GM21717 (cell line): ENCODE measurements around the gene MAST4.
"Not testable (repeated sequence)": the region's sequence is repeated elsewhere in the genome, so short reads cannot be mapped to it uniquely, and the experiment has no call there.

Experiments
- ATAC-seq: cut with Tn5 transposase; IDR thresholded peaks from one replicate; pipeline ENCODE4 v1.9.1; 2021; ENCODE audit warnings: mild to moderate bottlenecking, moderate library complexity; ENCODE audit not compliant: unreplicated experiment

MAST4 gene

DNA sequence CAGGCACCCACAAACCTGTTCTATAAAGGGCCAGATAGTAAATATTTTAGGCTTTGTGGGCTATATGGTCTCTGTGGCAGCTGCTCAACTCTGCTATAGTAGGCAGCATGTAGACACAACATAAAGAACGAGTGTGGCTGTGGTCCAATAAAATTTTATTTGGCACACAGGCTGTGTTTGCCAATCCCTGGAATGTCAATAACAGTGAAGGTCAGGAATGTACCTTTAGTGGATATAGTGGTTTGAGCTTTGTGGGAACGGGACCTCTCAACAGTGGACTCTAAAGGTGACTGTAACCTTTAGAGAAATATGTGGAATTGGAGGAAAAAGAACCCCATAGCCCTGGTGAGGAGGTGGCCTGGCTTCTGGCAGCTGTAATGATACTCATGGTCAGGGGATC, 145.2 kb downstream of the MAST4 start:
- no peak for ATAC-seq

DNA sequence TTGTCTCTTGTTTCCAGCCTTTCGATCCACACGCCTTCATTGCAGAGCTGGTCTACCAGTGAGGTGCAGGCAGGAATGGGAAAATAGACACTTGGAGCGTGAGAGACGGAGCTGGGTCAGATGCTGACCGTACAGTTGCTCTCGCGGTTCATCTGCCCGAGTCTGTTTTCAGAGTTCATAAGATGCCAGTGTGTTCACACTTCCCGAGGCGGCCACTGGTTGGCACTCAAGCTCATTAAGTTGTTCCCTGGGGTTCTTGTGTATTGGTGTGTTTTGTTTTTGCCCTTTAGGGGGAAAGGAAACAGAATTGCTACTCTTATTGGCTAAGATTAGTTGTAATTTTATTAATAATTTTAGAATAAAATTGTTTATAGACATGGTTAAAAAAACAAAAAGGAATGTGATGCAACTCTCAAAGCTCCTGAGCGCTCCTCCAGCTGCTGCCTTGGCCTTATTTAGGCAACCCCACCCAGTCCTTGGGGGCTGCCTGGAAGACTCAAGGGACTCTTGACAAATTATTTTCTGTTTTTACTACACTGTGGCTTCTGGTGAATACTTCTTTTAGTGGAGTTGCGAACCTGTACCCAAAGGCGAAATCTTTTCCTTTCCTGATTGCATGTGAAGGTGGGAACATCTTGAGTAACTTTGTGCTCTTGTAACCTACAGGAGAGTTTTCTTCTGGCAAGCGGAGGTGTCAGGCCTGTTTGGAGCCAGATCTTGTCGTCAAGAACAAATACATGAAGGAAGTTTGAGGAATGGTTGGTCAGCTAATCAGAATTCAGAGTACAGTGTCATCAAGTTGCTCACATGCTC, 146.1 kb downstream of the MAST4 start:
- no peak for ATAC-seq

DNA sequence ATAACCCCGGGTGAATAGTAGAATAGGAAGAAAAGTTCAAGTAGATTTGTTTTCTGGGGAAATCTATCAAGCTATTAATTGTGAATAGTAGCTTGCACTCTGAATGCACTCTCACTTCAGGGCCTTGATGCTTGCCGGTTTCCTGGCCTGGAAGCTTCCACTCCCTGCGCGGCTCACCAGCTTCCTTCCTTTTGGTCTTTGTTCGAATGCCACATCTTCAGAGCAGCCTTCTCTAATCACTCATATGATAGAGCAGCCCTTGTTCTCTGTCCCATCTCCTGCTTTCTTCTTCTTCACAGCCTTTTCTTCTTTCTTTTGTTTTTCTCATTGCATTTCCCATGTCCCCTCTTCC, 146.7 kb downstream of the MAST4 start:
- no peak for ATAC-seq

DNA sequence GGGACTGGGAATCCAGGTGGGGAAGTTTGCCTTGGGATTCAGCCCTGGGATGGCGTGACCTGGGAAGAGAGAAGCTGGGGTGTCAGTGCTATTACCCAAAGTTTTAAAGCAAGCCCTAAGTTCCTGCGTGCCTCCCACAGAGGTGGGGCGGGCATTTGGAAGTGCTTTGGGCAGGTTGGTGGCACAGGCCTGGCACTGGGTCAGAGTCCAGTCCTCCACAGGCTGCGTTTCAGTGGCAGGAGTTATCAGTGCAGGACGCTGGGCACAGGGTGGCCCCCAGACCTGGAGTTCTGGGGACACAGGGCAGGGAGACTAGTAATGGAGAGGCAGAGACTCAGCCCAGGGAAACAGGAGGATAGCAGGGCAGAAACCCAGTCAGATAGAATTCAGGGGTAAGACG, 147.2 kb downstream of the MAST4 start:
- ATAC-seq, result no peak

DNA sequence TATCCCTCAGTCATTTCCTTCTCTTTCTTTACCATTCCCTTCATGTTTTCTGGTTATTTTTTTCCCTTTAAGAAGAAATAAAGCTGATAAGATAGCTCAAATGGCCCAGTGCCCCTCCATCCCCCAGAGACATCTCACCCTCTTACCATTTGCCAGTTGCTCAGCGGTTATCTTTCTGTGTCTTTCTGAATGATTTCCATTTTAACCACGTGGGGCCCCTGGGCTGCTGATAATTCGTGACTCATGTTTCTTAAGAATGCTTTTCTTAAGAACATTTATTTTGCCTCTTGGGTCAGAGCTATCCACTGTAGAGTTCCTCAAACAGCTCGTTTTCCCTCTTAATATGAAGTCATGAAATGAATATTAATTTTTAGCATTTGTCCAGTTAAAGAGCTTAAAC, 147.8 kb downstream of the MAST4 start:
- ATAC-seq, result no peak

DNA sequence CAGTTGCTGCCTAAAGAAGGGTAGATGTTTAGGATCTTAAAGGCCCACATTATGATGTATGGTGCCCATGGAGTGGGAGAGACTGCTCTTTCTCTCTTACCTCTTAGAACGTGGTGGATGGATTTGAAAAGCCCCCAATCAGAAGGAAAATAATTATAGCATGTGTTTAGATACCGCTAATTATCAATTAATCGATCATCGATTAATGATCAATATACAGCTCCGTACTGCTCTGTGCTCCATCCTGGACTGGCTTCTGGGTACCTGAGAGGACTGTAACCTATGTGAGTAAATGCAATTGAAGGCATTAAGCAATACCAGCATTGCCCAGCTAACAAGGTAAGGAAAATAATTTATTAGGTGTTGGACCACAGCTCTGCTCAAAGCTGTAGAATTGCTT, 149.1 kb downstream of the MAST4 start:
- ATAC-seq, result no peak

DNA sequence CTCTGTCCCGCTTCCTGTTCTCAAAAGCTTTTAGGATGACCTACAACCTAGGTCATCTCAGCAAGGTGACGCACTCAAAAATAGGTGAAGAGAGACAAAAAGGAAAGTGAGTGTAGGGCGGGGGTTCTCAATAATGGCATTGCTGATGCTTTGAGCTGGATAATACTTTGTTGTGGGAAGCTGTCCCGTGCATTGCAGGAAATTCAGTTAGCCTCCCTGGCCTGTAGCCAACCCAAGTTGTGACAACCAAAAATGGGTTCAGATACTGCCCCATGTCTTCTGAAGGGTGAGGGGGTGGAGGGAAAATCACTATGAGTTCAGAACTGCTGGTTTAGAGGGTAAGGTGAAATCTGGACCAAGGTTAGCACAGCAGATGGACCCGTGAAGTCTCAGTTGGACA, 151.4 kb downstream of the MAST4 start:
- ATAC-seq, result no peak

DNA sequence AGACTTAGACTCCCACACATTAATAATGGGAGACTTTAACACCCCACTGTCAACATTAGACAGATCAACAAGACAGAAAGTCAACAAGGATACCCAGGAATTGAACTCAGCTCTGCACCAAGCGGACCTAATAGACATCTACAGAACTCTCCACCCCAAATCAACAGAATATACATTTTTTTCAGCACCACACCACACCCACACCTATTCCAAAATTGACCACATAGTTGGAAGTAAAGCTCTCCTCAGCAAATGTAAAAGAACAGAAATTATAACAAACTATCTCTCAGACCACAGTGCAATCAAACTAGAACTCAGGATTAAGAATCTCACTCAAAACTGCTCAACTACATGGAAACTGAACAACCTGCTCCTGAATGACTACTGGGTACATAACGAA, 156.5 kb downstream of the MAST4 start:
- not testable (repeated sequence) for ATAC-seq

DNA sequence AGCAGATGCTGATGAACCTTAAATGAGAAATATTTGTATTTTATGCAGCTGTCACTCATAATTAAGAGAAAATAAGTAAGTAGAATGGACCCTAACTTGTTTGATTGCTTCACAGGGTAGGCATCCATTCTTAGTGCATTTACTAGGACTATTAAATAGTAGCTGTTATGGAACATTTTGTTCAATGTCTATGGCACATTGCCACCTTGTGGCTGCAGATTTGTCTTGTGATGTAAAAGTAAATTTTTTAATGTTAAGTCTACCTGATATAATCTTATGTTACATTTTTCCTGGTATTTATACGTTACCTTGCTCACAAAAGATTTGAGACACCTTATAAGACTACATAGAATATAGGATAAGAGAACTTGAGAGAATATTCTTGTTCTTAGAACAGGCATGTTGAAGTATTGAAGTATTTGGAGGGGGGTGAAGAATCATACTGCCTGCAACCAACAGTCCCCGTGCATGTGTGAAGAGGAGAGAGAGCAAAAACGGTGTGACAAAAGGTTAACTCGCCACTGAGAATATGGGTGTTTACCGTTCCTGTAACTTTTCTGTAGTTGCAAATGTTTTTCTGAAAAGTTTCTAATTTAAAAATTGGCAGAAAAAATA, 161.1 kb downstream of the MAST4 start:
- no peak for ATAC-seq

DNA sequence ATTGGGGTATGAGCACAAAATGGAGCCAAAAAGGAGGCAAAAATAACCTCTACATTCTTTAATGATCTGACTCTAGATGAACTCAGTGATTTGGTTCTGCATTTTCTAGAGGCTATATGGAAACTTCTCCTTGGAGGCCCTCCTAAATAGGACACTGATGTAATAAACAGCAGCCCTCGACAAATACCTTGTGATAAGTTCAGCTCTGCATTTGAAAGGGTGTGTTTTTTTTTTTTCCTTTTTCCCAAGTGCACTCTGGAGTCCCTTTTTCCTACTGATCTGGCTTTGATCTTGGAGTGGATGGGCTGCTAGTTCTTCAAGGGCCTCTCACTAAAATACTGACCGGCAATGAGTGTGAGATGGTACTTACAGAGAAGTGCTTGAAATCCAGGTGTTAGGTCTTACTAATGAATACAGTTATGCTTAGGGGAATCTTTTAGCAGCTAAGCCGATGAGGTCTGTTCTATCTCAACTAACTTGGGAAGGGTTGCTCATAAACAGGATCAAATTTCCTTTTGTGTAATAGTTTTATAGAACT, 161.7 kb downstream of the MAST4 start:
- ATAC-seq, result no peak

DNA sequence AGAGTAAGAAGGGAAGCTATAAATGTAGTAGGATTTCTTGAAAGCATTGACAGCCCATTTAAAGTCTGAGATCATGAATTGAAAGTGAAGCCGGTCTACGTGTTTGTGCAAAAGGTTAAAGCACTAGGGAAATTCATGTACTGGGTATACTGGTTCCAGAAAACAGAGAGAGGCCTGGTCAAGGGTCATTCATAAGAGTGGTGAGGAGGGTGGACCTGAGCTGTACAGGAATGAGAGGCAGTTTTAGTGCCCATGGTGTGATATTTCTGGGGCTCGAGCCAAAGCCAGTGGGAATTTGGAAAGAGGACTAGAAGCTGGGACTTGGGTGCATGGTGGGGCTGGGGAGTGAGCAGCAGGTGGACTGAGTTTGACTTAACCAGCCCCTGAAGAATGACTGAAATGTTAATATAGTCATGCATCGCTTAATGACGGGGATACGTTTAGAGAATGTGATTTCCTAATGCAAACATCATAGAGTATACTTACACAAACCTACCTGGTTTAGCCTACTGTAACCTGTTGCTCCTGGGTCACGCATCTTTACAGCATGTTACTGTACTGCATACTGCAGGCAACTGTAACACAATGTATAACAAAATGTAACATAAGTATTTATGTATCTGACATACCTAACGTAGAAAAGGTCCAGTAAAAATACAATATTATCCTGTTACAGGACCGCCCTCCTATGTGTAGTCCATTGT, 173.0 kb downstream of the MAST4 start:
- ATAC-seq, result no peak

DNA sequence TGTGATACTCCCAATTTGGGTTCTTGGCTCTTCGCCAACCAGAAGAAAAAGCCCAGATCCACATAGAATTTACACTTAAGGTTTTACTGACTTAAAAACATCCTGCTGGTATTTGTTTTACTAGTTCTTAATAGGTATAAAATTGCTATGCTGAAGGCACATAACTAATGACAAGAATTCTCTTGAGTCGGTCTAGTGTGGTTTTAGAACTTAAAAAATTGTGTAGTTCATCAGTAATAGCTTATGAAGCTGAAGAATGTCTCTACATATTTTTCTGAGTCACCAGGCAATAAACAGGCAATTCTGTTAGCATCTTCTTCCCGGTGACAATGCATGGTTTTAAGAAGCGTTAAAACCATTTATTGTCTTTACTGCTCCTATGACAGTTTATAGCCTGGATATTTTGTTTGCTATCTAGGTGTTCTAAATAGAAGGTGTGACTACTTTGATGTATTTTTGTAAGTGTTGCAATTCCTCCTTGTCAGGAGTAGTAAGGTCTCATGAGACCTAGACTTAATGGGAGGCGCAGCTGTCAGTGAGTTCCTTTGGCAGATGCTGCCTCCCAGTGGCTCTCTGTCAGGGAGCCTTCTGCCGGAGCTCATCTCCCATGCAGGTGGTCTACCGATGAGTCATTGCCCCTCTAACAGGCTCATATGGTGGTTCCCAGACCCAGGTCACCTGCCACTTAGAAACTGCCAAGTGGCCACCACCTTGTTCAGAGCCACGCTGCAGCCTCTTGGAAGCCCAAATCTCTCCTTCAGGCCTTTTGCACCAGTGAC, 173.8 kb downstream of the MAST4 start:
- ATAC-seq, result no peak

DNA sequence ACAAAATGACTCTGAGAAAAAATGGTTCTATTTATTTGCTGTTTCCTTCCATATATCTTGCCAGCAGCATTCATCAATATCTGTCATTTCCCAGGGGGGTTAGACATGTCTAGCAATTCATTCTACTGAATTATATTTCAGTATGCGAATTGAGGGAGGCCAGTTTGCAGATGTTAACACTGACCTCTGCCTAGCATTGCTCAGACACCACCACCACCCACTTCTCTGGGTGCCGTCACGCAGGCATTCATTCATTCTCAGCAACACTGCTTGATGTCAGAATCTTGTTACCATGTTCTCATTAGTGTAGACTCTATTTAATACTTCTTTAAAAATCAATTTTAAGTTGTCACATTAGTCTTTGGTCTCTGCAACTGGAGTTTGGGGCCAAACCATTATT, 181.7 kb downstream of the MAST4 start:
- no peak for ATAC-seq

DNA sequence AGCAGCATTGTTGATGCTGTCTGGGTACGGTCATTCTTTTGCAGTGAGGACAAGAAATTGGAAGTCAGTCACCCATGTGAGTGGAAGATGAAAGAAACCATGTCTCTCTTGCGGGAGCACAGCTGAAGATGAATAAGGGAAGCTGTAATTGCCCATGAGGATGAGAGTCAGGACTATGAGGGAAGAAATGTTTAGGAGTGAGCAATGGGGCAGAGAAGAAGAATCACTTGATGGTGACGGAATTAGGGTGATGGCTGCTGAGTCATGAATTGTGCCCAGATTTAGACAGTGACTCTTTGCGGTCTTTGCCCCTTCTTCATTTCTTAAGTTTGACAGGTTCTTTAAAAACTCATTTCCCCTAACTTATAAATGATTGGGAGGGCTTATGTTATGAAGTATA, 183.3 kb downstream of the MAST4 start:
- no peak for ATAC-seq

DNA sequence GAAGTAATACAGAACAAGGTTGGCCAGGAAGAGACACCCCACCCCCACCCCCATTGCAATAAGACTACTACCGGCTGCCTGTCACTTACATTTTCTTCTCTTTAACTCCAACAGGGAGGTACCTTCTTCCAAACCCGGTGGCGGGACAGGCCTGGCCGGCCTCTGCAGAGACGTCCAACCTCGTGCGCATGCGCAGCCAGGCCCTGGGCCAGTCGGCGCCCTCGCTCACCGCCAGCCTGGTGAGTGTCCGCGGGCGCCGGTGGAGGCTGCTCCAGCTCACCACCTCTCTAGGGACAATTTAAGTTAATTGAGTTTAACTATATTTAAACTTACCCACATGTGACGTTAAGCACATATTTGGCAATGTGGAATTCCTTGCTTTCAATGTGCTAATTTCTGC, 192.4 kb downstream of the MAST4 start:
- no peak for ATAC-seq

DNA sequence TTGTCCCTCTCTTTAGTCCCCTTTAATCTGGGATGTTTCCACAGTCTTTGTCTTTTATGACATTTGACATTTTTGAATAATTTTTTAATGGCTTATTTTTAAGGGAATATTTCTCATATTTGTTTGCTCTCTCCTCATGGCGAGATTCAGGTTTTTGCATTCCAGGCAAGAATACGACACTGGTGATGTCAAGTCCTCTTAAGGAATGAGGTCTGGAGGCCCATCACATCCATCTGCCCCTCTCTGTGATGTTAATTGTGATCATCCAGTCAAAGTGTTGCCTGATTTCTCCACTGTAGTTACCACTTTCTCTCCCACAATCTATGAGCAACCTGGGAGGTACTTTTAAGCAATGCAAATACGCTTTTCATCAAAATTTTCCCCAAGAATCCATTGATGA, 193.2 kb downstream of the MAST4 start:
- ATAC-seq, result no peak

DNA sequence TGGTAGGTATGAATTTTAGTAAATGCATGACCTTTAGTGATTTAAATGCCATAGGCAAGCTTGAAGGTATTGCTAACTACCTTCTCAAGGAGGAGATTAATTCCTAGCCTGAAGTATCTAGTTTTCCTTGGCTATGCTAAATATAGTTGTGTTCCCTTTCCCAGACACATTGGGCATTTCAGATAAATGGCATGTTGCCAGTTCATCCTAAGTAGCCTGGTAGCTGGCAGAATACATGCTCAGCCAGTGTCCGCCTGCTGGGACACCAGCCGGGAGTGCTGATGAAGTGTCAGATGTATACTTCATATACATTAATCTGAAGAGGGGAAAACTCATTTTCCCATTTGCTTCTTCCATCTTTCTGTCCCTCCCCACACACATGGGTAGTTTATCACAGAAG, 196.9 kb downstream of the MAST4 start:
- ATAC-seq, result no peak

DNA sequence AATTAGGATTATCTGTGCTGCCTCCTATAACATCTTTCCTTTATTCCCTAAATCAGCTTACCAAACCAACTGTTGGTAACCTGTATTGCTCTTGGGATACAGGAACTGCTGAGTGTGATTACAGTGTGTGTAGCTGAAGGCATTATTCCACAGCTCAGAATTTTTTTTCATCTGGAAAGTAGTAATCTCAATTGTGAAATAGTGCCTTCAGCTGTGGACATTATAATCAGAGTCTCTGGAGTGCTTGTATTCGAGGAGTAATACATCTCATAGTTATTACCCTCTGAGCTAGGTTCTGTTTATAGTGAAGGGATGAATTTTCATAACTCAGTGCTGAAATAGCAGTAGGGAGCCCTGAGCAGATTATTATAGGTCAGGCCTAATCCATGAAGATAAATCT, 199.5 kb downstream of the MAST4 start:
- no peak for ATAC-seq

DNA sequence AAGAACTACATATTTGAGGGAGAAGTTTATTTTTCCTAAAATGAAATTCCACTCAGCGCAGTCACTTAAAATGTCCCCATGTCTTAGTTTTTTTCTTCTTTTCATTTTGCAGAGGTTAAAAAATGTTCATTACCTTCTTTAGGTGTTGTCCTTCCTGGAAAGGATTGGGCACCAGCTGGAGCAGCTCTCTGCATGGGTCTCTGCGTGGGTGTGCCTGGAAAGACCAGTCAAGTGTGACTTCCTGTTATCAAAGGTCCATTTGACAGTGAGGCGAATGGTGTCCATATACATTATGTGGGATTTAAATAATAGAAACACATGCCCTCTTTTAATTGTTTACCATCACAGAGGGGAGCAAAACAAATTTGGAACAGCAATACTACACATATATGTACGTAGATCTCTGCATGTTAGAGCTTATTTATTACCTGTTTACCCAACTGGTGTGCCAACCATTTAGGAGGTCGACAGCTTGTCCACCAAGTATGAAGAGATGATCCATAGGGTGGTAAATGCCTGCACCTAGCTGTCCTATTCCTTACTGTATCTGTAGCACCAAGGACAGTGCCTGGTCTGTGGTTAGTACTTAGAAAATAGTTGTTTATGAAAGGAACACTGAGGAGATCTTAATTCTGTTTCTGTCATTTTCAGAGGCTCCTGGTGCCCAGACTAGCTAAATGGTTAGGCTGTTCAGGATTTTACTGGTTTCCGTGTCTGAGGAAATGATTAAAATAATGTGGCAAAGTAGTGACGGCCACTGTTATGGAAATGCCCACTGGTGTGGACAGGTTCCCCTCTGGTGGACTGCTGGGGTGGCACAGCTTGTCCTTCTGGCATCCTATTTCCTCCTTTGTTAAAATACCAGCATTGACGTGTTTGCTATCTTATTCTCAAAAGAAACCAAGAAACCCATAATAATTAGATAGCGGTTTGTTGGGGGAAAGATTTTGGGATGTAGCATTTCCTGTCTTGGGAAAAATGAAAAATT, 200.4 kb downstream of the MAST4 start:
- no peak for ATAC-seq

DNA sequence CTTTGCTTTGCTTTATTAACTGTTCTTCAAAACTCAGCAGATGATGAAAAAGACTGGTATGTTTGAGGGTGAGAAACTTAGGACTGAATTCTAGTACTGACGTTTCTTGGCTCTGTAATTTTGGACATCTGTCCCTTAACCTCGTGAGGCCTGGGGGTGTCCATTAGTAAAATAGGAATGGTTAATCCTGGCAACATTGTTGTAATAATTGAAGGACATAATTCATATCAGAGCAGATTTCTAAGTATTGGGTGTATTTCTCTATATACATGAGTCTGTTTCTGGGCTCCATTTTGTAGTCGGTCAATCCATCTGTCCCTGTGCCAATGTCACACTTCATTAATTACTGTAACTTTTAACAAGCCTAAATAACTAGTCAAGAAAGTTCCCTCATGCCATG, 206.7 kb downstream of the MAST4 start:
- ATAC-seq, result no peak
